Right lobe of liver (tissue), 4 donors: Measurements from ENCODE around the gene TMEM53.

Experiments
- CTCF ChIP-seq, 4 donors: fragments of 200-600 bp in 3 of 4; fragments of 450-650 bp in 1 of 4; IDR thresholded peaks; one replicate each; pipeline versions ENCODE4 v1.5.1 to v1.8.0; 2016 to 2022; ENCODE audit warnings: antibody characterized with exemption in 4 of 4, mild to moderate bottlenecking in 2 of 4
- POLR2A ChIP-seq: fragments of 450-650 bp; IDR thresholded peaks from one replicate; pipeline ENCODE4 v1.6.1; 2017; ENCODE audit warnings: antibody characterized with exemption, mild to moderate bottlenecking
- donor health status: DM: no; HTN: no; CAD: no.
- donor health status: DM: no; HTN: no; CAD: no.
- donor health status: DM: no; HTN: yes; CAD: no.

GRCh38 chr1:44634606-44635189, 39.6 kb downstream of the TMEM53 start:
- TF ChIP-seq CTCF (IDR thresholded peaks at IDR 0.05) (no peak), POLR2A (no peak)
